HepG2 (cell line): ENCODE data around the gene DNAJC4. TPM values are rescaled to one million over a fixed set of nuclear protein-coding genes. Genes with fewer than 3 reads are reported as not detected.

Experiments used
- ATF7-NPFF ChIP-seq: sonication (generic); formaldehyde crosslinking; IDR thresholded peaks from 2 replicates; pipeline ENCODE4 v1.8.1; 2023; ENCODE audit warnings: mild to moderate bottlenecking, low read depth, missing genetic modification reagents, moderate library complexity
- CCDC6 ChIP-seq: sonication (generic); formaldehyde crosslinking; IDR thresholded peaks from 2 replicates; pipeline ENCODE4 v1.8.1; 2022; ENCODE audit warnings: mild to moderate bottlenecking, missing genetic modification reagents, moderate library complexity
- EEA1 ChIP-seq: sonication (generic); formaldehyde crosslinking; IDR thresholded peaks from 2 replicates; pipeline ENCODE4 v1.5.1; 2020; ENCODE audit warnings: mild to moderate bottlenecking, missing genetic modification reagents, borderline replicate concordance
- FOXJ3 ChIP-seq: sonication (generic); formaldehyde crosslinking; IDR thresholded peaks from 2 replicates; pipeline ENCODE4 v1.4.0; 2020; ENCODE audit warnings: missing genetic modification reagents, mild to moderate bottlenecking, borderline replicate concordance
- GABPB1 ChIP-seq: IDR thresholded peaks from 2 replicates; pipeline ENCODE4 v1.6.1; 2016; ENCODE audit warnings: mild to moderate bottlenecking, missing genetic modification reagents, moderate library complexity, missing compliant biosample characterization
- HIC2 ChIP-seq: sonication (generic); formaldehyde crosslinking; IDR thresholded peaks from 2 replicates; pipeline ENCODE4 v1.9.0; 2022; ENCODE audit warnings: low read depth, missing genetic modification reagents
- HMG20A ChIP-seq: IDR thresholded peaks from 2 replicates; pipeline ENCODE4 v1.6.1; 2016; ENCODE audit warnings: borderline replicate concordance
- HNRNPK ChIP-seq: fragments of 200-400 bp; formaldehyde crosslinking; IDR thresholded peaks from 2 replicates; pipeline ENCODE4 v1.6.1; 2018; ENCODE audit warnings: low read length, low read depth, moderate library complexity, mild to moderate bottlenecking; ENCODE audit not compliant: poor library complexity, severe bottlenecking
- KAT8 ChIP-seq: IDR thresholded peaks from 2 replicates; pipeline ENCODE4 v1.6.1; 2016; ENCODE audit warnings: missing genetic modification reagents, missing compliant biosample characterization
- KLF6 ChIP-seq: IDR thresholded peaks from 2 replicates; pipeline ENCODE4 v1.8.0; 2016; ENCODE audit warnings: missing biosample characterization, missing genetic modification reagents
- REL ChIP-seq: sonication (generic); formaldehyde crosslinking; conservative IDR thresholded peaks from 2 replicates; pipeline ENCODE4 v1.8.0; 2022; ENCODE audit warnings: mild to moderate bottlenecking, missing genetic modification reagents, moderate library complexity
- REXO4 ChIP-seq: sonication (generic); formaldehyde crosslinking; IDR thresholded peaks from 2 replicates; pipeline ENCODE4 v1.8.0; 2022; ENCODE audit warnings: missing genetic modification reagents, mild to moderate bottlenecking, borderline replicate concordance
- SAP130 ChIP-seq: IDR thresholded peaks from 2 replicates; pipeline ENCODE4 v1.6.1; 2016; ENCODE audit warnings: low read depth
- TEAD2 ChIP-seq: sonication (generic); formaldehyde crosslinking; IDR thresholded peaks from 2 replicates; pipeline ENCODE4 v1.9.0; 2021; ENCODE audit warnings: missing genetic modification reagents
- THAP9 ChIP-seq: sonication (generic); formaldehyde crosslinking; IDR thresholded peaks from 2 replicates; pipeline ENCODE4; 2020; ENCODE audit warnings: missing genetic modification reagents, mild to moderate bottlenecking, borderline replicate concordance
- ZBTB44 ChIP-seq: sonication (generic); formaldehyde crosslinking; IDR thresholded peaks from 2 replicates; pipeline ENCODE4 v1.4.0; 2020; ENCODE audit warnings: missing genetic modification reagents
- ZFP62 ChIP-seq: sonication (generic); formaldehyde crosslinking; IDR thresholded peaks from 2 replicates; pipeline ENCODE4 v1.4.0; 2020; ENCODE audit warnings: missing genetic modification reagents
- ZNF543 ChIP-seq: sonication (generic); formaldehyde crosslinking; IDR thresholded peaks from 2 replicates; pipeline ENCODE4 v1.4.0; 2020; ENCODE audit warnings: mild to moderate bottlenecking, missing genetic modification reagents
- ZNF790 ChIP-seq: sonication (generic); formaldehyde crosslinking; IDR thresholded peaks from 2 replicates; pipeline ENCODE4 v1.8.0; 2022; ENCODE audit warnings: missing genetic modification reagents, mild to moderate bottlenecking, borderline replicate concordance
- ZSCAN20 ChIP-seq: sonication (generic); formaldehyde crosslinking; IDR thresholded peaks from 2 replicates; pipeline ENCODE4 v1.4.0; 2020; ENCODE audit warnings: missing genetic modification reagents, mild to moderate bottlenecking, borderline replicate concordance
- polyA plus RNA-seq, 8 experiments: library from polyadenylated mRNA; depleted of rRNA in 3 of 8; stranded (reverse) in 7 of 8; unstranded in 1 of 8; fragments of >200 nt; fragmentation: Illumina TruSeq in 4 of 8; extraction: Trizol in 4 of 8; gene quantifications; 2 replicates each; pipeline versions ENCODE4 v1.2.1 to v1.2.3, GENCODE V29; 2011 to 2016; ENCODE audit warnings: low read depth in 4 of 8, missing spikeins in 1 of 8, mixed read lengths in 1 of 8; ENCODE audit not compliant: insufficient read depth in 1 of 8
- total RNA-seq, 5 experiments: library from RNA; depleted of rRNA; stranded (reverse); fragments of >200 nt; fragmentation: Illumina TruSeq; extraction: Trizol; gene quantifications; 2 replicates each; pipeline ENCODE4 v1.2.3, GENCODE V29; 2016; ENCODE audit warnings: low read depth in 1 of 5
- TF ChIP-seq, protein P1 (sequence below): sonication (generic); formaldehyde crosslinking; IDR thresholded peaks from 2 replicates; pipeline ENCODE4 v1.5.0; 2020; ENCODE audit warnings: mild to moderate bottlenecking, missing genetic modification reagents

The DNAJC4 gene
- total and polyA plus RNA-seq, 2 of the 13 experiments (the other 11 are each of a cell fraction or from before 2014, with no cell fraction given): 10.3 to 60.8 TPM

GRCh38 chr11:64185175-64185692 lies 45.1 kb upstream of the DNAJC4 start (continued):
- TF ChIP-seq THAP9 (CRISPR knock-in tag) (peak; percentile 86), ZBTB44 (CRISPR knock-in tag) (0 out of 2 replicates have a peak, but pooled peaks have one; percentile 47), GABPB1 (peak; percentile 91), ZFP62 (CRISPR knock-in tag) (no peak), ZSCAN20 (no peak; the same call in 1 of the 2 replicates), ATF7-NPFF (peak; percentile 96), CCDC6 (CRISPR knock-in tag) (peak; percentile 91; the same call in 1 of the 2 replicates), TEAD2 (CRISPR knock-in tag) (no peak), HIC2 (peak; percentile 76), KLF6 (CRISPR knock-in tag) (peak; percentile 98), HMG20A (CRISPR knock-in tag) (no peak; the same call in 1 of the 2 replicates), ZNF790 (CRISPR knock-in tag) (peak; percentile 67; the same call in 1 of the 2 replicates), SAP130 (CRISPR knock-in tag) (peak; percentile 92), REXO4 (CRISPR knock-in tag) (peak; percentile 85; the same call in 1 of the 2 replicates), FOXJ3 (no peak), ZNF543 (peak; percentile 95), REL (peak; percentile 84; the same call in 1 of the 2 replicates), HNRNPK (no peak), KAT8 (CRISPR knock-in tag) (peak; percentile 86), EEA1 (peak; percentile 85; the same call in 1 of the 2 replicates)
- TF ChIP-seq, protein P1, sequence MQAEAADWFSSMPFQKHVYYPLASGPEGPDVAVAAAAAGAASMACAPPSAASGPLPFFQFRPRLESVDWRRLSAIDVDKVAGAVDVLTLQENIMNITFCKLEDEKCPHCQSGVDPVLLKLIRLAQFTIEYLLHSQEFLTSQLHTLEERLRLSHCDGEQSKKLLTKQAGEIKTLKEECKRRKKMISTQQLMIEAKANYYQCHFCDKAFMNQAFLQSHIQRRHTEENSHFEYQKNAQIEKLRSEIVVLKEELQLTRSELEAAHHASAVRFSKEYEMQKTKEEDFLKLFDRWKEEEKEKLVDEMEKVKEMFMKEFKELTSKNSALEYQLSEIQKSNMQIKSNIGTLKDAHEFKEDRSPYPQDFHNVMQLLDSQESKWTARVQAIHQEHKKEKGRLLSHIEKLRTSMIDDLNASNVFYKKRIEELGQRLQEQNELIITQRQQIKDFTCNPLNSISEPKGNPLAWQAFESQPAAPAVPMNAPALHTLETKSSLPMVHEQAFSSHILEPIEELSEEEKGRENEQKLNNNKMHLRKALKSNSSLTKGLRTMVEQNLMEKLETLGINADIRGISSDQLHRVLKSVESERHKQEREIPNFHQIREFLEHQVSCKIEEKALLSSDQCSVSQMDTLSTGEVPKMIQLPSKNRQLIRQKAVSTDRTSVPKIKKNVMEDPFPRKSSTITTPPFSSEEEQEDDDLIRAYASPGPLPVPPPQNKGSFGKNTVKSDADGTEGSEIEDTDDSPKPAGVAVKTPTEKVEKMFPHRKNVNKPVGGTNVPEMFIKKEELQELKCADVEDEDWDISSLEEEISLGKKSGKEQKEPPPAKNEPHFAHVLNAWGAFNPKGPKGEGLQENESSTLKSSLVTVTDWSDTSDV (CRISPR knock-in tag): peak; percentile 96
